ENCODE data around the gene RNF151.
"Not testable (repeated sequence)": the region's sequence is repeated elsewhere in the genome, so short reads cannot be mapped to it uniquely, and the experiment has no call there.

DNA sequence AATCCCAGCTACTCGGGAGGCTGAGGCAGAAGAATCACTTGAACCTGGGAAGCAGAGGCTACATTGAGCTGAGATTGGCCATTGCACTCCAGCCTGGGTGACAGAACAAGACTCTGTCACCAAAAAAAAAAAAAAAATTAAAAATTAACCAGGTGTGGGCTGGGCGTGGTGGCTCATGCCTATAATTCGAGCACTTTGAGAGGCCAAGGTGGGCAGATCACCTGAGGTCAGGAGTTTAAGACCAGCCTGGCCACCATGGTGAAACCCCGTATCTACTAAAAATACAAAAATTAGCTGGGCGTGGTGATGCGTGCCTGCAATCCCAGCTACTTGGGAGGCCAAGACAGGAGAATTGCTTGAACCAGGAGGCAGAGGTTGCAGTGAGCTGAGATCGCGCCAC lies 26.8 kb upstream of the RNF151 start:
- TF ChIP-seq CTCF (IDR thresholded peaks at IDR 0.05); ZFX (IDR thresholded peaks at IDR 0.05; ENCODE audit: borderline replicate concordance): not testable (repeated sequence)
